HG02870 (cell line): ENCODE data around the gene HPGDS.
"Not testable (repeated sequence)": the region's sequence is repeated elsewhere in the genome, so short reads cannot be mapped to it uniquely, and the experiment has no call there.

Experiments
- ATAC-seq: cut with Tn5 transposase; IDR thresholded peaks from one replicate; pipeline ENCODE4 v1.9.1; 2021; ENCODE audit warnings: mild to moderate bottlenecking, moderate library complexity; ENCODE audit not compliant: unreplicated experiment

The HPGDS gene

DNA sequence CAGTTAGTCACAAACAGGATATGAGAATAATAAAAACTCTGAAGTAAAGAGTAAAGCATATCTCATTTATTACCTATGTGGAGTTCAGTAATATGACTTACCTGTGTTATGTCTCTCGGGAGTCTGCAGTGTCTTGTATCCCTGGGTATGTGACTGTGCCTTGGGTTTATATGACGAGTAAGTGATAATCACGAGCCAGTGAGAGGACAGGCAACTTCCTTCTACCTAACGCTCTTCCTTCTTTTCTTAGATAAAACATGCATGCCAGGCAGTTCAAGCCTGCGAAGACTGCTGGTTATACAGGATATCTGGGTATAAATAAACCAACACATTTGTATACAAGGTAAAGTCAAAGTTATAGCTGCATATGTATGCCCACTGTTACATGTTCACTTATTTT lies at the start of gene HPGDS:
Gene HPGDS, minus strand, starts transcription at position 143 of the 400 bp plus-strand sequence. CDS start 8,207 bp downstream, outside the sequence.
- no peak for ATAC-seq

DNA sequence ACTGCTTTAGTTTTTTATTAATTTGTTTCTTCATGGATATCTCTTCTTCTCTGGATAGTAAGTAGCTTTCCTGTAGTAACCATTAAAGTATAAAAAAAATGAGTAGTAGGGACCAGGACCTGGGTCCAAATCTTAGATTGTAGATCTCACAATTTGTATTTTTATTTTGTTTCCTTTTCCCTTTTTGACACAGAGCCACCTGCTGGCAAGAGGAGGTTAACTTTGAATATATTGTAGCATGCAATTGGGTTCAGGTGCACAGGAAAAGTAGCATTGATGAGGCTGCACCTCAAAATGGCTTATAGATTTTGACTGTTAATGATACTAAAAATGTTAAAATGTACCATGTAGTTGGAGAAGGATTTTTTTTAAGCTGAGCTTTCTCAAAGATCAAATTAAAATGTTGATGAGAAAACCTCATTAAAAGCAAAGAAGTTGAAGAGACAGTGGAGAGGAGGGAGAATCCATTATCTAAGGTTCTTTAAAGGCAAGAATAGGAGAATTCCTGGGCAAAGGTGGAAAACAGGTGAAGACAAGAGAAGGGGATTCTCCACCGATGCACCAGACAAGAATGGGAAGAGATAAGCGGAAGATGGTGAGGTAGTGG lies 48.3 kb upstream of the HPGDS start:
- peak; percentile 59 for ATAC-seq

DNA sequence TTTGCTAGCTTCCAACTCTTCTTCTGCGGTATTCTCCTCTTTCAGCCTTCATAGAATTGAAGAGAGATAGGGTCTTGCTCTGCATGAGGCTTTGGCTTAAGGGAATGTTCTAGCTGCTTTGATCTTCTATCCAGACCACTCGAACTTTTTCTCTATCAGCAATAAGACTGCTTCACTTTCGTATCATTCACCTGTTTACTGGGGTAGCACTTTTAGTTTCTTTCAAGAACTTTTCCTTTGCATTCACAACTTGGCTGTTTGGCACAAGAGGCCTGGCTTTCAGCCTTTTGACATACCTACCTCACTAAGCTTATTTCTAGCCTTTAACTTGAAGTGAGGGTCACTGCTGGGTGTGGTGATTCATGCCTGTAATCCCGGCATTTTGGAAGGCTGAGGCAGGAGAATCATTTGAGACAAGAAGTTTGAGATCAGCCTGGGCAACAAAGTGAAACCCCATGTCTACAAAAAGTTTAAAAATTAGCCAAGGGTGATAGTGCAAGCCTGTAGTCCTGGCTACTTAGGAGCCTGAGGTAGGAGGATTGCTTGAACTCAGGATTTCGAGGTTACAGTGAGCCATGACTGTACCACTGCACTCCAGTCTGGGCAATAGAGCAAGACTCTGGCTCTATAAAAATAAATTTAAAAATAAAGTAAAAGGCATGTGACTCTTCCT lies 47.1 kb upstream of the HPGDS start:
- no peak for ATAC-seq

DNA sequence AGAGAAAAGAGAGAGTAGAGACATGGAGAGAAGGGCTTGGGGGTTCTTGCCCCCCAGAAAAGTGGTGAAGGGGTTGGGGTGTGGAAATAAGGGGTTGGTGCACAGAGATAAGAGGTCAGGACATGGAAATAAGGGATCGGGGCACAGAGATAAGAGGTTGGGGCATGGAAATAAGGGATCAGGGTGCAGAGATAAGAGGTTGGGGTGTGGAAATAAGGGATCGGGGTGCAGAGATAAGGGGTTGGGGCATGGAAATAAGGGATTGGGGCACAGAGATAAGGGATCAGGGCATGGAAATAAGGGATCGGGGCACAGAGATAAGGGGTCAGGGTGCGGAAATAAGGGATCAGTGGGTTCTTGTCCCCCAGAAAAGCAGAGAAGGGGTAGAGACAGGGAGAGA lies 45.3 kb upstream of the HPGDS start:
- ATAC-seq: not testable (repeated sequence)

DNA sequence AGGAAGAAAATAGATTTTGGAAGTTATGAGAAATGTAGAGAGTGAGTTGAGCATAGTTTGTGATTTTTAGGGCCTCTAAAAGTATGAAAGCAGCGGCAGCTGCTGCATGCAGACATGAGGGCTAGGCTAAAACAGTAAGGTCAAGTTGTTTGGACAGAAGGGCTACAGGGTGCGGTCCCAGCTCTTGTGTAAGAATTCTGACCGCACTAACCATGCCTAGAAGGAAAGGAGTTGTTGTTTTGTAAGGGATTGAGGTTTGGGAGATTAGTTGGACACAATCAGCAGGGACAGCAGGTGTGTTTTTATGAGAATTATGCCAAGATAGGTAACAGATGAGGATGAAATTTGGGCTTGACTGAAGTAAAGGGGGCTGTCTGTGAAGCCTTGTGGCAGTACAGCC lies 42.8 kb upstream of the HPGDS start:
- ATAC-seq: not testable (repeated sequence)

DNA sequence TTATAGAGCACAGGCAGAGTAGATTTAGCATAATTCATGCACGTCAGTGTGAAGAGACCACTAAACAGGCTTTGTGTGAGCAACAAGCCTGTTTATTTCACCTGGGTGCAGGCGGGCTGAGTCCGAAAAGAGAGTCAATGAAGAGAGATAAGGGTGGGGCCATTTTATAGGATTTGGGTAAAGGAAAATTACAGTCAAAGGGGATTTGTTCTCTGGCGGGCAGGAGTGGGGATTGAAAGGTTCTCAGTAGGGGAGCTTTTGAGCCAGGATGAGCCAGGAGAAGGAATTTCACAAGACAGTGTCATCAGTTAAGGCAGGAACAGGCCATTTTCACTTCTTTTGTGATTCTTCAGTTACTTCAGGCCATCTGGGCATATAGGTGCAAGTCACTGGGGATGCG lies 40.3 kb upstream of the HPGDS start:
- not testable (repeated sequence) for ATAC-seq

DNA sequence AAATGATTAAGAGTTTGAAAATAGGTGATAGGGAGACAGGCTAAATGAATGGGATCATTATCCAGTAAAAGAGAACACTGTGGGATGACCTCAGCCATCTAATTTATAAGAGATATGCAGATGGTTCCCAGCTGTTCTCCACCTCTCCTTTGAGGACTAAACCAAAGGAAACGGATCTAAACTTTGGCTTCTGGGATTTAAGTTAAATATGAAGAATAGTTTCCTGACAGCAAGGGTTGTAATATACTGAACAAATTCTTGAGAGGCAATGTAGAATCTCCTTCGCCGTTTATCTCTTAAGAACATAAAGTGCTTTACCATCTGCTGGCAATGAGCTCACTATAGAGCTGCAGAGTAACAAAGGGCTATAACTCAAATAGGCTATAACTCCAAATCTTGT lies 35.4 kb upstream of the HPGDS start:
- no peak for ATAC-seq

DNA sequence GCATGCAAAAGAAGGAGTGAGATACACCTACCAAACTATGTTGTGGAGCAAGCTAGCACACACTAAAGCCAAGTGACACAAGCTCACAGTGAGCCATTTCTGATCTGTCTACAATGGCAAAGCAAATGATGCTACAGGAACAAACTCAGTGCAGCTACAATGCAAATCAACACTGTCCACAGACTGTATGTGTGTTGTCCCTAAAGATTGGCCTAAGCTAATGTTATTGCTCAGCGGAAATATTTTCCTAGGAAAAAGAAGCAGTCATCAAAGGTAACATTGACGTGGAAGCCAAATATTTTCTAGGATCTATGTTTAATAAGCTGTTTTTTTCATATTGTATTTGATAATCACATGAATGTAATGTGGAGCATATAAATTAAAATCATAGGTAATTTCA lies 34.7 kb upstream of the HPGDS start:
- no peak for ATAC-seq

DNA sequence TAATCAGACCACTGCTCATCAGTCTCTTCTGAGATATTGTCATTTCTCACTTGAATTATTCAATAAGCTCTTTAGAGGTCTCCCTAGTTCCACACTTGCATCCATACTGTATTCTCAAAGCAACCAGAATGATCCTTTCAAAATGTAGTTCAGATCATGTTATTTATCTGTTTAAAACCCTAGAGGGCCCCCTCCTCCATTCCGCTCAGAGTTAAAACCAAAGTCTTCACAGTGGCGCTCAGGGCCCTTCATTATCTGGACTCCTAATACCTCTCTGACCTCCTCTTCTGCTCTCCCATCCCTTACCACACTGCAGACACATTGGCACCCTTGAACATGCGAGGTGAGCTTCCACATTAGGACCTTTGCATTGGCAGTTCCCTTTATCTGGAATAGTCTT lies 32.7 kb upstream of the HPGDS start:
- no peak for ATAC-seq

DNA sequence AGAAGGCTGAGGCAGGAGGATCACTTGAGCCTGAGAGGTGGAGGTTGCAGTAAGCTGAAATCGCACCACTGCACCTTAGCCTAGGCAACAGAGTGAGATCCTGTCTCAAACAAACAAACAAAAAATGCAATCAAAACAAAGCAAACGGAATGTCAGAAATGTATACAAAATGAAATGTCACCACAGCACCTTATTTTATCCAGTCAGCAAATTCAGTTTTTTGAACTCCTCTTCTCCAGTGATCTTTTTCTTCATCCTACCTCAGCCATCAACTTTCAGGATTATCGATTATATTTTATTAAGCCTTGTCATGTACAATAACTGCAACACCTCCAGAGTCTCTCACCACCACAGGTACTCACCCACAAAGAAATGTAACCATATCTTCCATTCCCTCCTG lies 31.1 kb upstream of the HPGDS start:
- ATAC-seq: no peak

DNA sequence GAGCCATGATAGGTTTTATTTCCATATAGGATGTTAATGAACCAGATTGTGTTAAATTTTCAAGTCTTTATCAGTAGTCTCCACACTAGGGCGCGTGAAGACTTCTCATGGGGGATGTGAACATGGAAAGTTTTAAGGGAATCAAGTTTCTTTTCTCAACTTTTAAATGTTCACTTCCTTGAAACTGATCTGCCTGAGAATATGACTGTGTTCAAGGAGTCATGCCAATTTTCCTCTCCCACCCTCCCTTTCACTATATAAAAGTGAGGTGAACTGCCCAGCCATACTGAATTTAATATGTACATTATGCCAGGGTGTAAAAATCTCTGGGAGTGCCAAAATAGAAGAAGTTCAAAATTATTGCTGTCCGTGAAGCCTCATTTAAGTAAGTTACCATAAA lies 30.4 kb upstream of the HPGDS start:
- ATAC-seq: no peak

DNA sequence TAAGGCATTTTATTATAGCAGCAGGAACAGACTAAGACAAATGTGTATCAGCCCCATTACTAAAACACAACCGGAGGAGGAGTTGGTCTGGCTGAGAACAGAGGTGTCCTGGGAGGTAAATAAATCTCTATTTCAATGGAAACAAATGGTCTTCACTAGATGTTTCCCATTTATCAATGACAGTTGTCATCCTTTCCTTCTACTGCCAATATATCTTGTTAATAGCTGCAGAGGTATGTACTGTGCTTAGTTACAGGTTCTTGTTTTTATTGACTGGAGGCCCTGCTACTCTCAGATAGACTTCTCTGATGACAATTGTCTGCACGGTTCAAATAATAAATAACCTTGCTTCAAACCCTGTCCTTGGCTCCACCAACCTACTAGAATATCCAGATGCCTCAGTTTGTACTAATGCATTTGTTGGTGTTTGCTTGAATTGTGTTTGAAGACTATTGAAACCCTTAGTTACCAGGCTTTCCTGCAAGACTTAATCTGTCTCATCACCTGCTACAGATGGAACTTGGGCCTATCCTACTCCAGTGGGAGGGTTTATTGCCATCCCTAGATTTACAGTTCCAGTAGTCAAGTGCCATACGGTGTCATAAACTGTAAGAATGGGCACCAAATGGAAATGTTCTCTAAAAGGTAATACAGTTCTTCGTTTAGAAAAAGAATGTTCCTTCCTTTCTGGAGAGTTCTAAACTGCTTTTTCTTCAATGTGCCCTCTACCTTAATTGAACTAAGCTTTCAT lies 29.8 kb upstream of the HPGDS start:
- ATAC-seq: no peak

DNA sequence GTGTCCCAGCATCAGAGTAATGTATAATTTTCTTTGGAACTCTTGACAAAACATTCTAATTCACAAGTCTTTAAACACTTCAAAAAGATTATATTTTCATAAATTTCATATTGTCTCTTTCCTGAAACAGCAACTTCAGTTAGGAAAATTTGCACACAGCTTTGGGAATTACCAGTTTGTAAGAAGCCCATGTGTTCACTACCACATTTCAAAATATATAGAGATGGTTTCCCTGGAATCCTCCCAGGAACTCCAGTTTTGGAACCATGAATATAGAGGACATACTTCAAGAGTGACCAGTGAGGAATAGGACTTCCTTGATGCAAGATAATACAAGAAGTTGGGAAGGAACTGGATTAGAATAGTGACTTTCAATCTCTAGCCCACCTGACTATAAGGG lies 28.7 kb upstream of the HPGDS start:
- no peak for ATAC-seq

DNA sequence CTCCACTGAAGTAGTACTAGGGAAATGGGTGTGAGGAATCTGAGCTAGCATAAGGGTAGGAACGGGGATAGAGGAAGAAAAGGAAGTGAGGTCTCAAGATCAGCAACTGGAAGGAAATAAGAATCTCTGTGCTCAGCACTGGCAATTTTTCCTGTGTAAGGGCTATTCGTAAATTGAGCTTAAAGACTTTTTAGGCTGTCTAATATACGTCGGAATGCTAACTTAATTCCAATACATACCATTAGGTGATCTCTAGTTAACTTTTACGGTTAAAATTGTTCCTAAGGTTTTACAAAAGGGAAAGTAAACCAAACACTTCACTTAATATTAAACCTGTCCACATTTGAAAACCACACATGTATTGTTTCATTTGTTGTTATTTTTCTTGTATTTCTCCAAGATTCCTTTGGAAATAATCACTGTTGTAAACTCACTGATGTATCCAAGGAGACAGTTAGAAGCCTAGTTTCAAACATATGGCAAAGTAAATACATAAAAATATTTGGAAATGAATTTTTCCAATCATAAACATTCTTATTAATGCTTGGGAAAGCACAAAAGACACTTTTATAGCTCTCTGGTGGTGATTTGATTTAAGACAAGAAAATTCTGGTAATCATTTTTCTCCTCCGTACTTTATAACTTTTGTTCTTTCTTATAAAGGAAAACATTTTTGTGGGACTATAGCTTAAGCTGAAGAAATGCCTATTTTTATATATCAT lies 28.1 kb upstream of the HPGDS start:
- ATAC-seq: no peak

DNA sequence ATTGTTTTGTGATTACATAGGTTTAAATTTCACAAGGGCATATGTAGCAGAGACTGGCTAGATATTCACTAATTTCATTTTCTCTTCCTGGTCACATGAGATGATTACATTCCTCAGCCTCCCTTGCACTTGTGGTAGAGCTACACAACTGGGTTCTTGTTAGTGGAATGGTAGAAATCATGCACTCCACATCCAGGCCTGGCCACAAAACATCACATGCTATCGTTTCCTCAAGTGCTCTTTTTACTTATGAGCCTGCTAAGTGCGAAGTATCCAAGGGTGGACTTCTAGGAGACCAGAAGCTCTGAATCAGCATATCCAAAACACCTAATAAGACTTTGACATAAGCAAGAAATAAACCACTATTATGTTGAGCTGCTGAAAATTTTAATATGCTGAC lies 26.4 kb upstream of the HPGDS start:
- no peak for ATAC-seq

DNA sequence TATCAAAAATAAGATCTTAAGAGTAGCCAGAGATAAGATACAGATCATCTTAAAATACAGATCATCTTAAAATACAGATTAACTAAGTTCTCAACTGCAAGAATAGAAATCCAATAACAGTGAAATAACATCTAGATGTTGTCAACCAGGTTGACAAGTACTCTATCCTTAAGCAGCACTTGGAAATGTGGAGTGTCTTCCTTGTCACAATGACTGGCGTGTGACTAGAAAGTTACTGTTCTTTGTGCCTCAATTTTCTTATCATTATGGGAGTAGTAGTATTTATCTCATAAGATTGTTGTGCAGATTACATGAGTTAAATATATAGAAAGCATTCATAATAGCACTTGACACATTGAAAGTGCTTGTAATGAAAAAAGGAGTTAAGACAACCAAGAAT lies 25.8 kb upstream of the HPGDS start:
- no peak for ATAC-seq

DNA sequence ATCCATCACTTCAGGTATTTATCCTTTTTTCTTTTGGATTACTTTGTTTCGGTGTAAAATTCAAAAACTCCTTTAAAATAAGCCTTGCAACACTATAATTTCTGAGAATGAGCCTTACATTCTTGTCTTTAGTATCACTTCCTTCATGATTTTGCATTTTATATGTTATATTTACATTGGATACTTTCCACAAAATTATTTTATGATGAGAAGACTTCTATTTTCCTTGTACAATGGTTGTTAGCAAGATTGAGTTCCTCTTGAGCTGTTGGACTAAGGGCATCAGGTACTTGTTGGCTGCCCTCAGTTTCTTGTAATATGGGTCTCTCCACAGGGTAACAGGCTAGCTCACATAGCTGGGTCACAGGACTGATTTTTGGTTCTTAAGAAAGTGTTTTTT lies 22.7 kb upstream of the HPGDS start:
- no peak for ATAC-seq

DNA sequence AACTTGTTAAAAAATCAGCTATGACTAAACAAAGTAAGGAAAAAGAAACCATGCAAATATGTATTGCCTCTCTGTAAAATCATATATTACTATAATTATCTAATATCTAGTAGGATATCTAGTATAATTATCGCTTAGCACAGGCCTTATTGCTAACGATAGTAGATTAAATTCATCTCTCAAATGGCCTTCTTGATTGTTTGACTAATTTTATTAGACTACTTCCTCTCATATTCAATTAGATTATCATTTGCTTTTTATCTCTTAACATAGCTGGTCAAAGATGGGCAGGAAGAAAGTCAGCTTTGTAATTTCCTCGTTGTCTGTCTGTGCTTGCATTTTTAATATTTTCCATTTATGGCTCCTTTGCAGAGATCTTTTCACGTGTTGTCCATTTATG lies 21.9 kb upstream of the HPGDS start:
- ATAC-seq: no peak

DNA sequence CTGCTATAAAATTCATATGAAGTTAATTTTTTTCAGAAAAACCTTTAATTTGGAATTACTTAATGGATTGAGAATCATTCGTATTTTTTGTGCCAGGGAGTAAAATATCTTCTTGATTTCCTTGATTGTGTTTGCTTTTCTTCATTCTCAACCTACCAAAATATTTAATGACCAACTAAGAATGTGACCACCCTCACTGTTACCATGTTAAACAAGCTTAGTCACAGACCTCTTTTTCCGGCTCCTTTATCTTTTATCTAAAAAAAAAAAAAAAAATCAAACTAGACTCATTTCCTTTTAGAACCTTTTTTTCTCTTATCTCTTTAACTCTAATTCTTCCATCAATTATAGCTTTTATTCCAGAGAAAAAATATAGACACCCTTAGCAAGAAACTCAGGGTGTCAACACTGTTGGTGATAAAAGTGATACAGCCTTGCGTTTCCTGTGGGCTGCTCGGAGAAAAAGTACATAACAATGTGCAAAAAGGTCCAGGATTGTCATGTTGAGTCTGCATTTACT lies 20.6 kb upstream of the HPGDS start:
- ATAC-seq: no peak

DNA sequence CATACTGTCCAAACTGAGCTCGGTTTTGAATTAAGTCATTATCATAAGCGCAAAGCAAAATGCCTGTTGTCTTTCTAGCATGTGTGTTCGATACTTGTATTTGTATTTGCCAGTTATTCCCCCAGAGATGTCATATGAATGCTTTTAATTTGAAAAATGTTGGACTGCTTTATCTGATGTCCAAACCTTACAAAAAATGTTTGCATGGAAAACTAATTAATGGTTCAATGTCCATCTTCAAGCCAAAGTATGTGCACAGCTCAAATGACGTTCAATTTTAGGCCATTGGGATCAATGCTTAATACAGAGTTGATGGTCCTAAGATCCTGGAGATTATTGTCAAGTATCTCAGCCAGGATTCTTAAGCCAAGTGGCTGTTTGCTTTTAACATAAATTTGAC lies 17.2 kb upstream of the HPGDS start:
- no peak for ATAC-seq

DNA sequence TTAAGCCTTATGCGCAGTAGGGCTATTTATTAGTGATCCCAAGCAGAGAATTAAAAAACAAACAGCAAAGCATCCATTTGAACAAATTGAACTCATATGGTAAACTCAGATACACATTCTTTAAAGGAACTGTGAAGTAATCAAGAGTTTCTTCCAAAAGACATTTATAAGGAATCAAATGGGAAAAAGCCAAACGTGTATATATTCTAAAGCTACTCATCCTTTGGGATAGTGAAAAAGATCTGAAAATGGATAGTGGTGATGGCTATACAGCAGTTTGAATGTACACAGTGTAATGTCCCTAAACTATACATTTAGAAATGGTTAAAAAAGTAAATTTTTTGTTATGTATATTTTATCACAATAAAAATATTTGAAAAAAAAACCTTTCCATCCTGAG lies 16.6 kb upstream of the HPGDS start:
- ATAC-seq: no peak
